Vagina (tissue), 2 donors: ENCODE data around the gene MALRD1.

Source experiments
- CTCF ChIP-seq, 3 experiments: fragments of 450-650 bp in 2 of 3; fragments of 200-600 bp in 1 of 3; sonication (generic) in 1 of 3; IDR thresholded peaks; one replicate each; pipeline ENCODE4 v1.5.1; 2017 to 2019; ENCODE audit warnings: antibody characterized with exemption in 3 of 3, mild to moderate bottlenecking in 2 of 3, moderate library complexity in 2 of 3
- POLR2A ChIP-seq, 2 donors: fragments of 450-650 bp; IDR thresholded peaks; one replicate each; pipeline ENCODE4 v1.6.1; 2017; ENCODE audit warnings: antibody characterized with exemption in 2 of 2, mild to moderate bottlenecking in 2 of 2, moderate library complexity in 2 of 2
- POLR2AphosphoS5 ChIP-seq, 2 donors: sonication (generic); formaldehyde crosslinking; IDR thresholded peaks; one replicate each; pipeline ENCODE4 v1.9.0; 2017; ENCODE audit warnings: antibody characterized with exemption in 2 of 2, mild to moderate bottlenecking in 2 of 2, low read depth in 1 of 2; ENCODE audit not compliant: insufficient read depth in 1 of 2

DNA sequence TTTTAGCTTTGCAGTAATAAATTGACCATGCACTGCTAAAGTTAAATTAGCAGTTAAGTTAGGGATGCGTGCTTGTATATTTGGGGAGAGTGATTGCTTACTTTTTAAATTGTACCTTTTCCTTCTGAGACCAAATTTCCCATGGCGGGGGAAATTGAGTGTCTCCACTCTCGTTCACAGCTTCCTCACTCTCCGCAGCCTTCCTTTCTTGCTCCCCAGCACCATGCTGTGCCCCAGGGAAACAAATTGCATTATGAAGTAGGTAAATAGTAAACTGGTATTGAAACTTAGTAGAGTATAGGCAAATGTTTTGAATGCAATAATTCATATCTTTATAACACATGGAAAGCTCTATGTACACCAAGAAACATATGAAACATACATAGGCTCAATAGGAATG lies 85.4 kb downstream of the MALRD1 start:
- TF ChIP-seq CTCF (IDR thresholded peaks at IDR 0.05) (no peak), POLR2AphosphoS5 (IDR thresholded peaks at IDR 0.05; ENCODE audit: insufficient read depth in 1 of 2, low read depth in 1 of 2) (no peak), POLR2A (IDR thresholded peaks at IDR 0.05) (no peak)
